HG02852 (cell line): ENCODE measurements around the gene CCL25.
"Not testable (repeated sequence)": the region's sequence is repeated elsewhere in the genome, so short reads cannot be mapped to it uniquely, and the experiment has no call there.

ENCODE experiments used
- ATAC-seq: cut with Tn5 transposase; IDR thresholded peaks from one replicate; pipeline ENCODE4 v1.9.1; 2021; ENCODE audit warnings: mild to moderate bottlenecking, moderate library complexity; ENCODE audit not compliant: unreplicated experiment

Gene CCL25

DNA sequence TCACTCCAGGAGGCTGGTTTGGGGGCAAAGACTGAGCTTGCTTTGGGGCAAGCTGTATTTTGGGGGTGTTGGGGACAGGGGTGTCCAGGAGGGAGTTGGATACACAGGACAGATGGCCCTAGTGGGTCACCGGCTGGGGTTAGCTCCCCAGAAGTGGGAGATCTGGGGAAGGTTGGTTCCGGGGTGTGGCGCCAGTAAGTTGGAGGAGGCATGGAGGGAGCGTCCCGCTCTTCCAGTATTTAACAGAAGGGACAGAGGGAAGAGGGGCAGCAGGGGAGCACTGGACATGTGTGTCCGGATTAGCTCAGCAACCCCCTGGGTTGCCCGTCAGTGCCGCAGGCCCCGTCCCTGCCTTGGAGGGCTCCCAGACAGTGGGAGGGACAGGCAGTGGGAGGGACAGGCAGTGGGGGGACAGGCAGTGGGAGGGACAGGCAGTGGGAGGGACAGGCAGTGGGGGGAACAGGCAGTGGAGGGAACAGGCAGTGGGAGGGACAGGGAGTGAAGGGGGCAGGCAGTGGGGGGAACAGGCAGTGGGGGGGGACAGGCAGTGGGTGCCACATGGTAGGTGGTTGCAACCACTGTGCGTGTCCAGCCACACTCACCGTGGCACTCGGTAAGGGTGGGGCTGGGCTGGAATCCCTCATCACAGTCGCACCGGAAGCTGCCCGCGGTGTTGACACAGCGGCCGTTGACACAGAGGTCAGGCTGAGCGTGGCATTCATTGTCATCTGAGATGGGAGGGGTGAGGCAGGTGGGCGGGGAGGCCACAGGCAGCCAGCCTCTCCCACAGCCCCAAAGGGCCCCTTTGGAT, 33.2 kb downstream of the CCL25 start:
- no peak for ATAC-seq

DNA sequence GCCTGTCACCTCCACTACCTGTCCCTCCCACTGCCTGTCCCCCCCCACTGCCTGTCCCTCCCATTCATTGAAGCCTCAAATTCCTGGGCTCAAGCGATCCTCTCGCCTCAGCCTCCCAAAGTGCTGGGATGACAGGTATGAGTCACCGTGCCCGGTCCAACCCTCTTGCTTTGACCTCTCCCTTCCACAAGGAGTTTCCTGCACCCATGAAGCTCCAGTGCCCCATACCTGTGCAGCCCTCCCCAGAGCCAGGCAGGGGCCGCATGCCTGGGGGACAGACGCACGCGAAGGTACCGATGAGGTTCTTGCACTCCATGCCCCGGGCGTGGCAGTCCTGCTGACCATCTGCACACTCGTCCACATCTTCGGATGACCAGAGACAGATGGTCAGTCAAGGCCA, 34.3 kb downstream of the CCL25 start:
- no peak for ATAC-seq

DNA sequence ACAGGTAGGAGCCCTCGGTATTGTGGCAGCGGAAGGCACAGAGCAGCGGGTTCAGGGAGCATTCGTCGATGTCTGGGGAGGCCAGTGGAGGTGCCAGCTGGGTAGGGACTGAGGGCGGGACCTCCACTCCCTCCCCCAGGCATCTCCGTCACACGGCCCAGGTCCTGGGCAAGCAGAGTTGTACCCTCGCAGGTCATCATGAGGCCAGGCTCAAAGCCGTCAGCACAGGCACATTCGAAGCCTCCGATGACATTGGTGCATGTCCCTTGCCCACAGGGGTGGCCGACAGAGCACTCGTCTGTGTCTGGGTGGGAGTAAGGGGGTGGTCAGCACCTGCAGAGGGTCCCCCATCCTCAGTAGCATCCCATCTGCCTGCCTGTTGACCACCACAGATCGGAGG, 35.3 kb downstream of the CCL25 start:
- no peak for ATAC-seq

DNA sequence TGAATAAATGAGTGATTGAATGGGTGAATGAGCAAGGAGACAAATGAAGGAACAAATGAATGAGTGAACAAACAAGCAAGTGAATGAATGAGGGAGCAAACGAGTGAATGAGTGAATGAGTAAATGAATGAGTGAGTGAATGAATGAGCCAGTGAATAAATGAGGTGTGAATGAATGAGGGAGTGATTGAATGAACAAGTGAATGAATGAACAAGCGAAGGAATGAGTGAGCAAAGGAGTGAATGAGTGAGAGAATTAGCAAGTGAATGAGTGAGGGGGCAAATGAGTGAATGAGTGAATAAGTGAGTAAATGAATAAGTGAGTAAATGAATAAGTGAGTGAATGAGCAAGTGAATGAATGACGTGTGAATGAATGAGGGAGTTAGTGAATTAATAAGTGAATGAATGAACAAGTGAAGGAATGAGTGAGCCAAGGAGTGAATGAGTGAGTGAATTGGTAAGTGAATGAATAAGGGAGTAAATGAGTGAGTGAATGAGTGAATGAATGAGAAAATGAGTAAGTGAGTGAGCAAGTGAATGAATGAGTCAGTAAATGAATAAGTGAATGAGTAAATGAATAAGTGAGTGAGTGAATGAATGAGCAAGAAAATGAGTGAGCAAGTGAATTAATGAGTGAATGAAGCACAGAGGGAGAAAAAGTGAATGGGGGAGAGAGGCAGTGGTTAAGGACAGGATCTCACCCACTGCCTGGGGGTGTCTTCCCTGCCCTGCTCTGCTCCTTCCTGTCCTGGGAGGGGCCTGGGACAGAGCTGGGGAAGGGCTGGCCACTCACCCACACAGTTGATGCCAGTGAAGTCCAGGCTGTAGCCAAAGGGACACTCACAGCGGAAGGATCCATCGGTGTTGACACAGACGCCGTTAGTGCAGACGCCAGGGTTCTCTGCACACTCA, 36.4 kb downstream of the CCL25 start:
- ATAC-seq: no peak

DNA sequence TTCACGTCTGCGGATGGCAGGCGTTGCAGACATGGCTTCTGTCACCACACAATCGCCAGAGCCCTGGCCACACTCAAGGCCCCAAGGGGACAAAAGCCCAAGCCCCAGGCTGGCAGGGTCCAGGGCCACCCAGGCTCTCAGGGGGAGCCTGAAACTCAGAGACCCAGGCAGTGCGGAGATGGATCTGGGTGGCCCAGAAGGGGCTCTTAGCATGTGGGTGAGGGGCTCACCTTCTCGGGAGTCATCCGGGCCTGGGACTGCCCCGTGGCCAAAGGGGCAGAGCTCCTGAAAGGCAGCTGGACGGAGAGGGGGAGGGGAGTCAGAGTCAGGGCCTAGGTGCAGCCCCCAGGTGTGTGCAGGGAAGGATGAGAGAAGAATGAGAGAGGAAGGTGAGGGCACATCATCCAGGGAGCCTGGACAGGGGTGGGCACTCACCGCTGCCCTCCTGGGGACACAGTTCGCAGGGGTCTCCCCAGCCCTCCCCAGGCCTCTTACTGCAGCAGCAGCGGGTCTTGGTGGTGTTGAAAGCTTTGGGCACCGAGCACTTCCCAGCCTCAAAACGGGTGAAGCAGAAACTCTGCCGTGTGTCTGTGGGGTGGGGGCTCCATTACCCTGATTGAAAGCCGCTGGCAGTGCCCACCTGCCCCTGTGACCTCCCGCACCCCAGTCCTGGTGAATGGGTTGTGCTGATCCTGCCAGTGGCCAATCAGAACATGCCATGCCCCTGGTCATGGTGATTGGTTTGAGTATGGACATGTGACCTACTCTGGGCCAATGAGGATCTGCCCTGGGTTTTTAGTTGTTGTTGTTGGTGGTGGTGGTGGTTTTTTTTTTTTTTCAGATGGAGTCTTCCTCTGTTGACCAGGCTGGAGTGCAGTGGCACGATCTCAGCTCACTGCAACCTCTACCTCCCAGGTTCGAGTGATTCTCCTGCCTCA, 37.4 kb downstream of the CCL25 start:
- no peak for ATAC-seq

DNA sequence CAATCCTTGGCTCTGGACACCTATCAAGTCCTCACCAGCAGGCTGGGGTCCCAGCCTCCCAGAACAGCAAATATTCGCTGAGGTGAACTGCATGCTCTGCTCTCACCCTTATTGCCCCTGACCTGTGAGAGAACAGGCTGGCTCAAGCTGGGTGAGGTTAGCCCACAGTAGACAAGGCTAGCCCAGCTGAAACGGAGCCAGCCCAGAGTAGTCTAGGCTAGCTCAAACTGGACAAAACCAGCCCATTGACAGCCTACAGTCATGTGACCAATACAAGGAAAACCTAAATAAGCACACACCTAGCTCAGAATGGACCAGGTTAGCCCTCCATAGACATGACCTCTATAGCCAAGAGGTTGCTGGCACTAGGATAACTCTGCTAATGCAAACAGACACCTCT, 38.4 kb downstream of the CCL25 start:
- no peak for ATAC-seq

DNA sequence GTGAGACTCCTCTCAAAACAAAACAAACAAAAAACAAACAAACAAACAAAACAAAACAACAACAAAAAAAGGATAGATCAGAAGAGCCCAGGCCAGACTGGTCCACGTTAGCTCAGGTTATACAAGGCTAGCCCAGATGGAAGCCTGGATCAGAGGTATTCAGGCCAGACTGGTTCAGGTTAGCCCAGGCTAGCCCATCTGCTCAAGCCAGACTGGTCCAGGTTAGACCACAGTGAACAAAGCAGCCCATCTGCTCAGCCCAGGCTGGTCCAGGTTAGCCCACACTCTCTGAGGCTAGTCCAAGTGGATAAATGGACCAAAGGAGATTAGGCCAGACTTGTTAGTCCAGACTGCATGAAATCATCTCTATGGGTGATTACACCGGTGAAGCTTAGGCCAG, 41.2 kb downstream of the CCL25 start:
- no peak for ATAC-seq

DNA sequence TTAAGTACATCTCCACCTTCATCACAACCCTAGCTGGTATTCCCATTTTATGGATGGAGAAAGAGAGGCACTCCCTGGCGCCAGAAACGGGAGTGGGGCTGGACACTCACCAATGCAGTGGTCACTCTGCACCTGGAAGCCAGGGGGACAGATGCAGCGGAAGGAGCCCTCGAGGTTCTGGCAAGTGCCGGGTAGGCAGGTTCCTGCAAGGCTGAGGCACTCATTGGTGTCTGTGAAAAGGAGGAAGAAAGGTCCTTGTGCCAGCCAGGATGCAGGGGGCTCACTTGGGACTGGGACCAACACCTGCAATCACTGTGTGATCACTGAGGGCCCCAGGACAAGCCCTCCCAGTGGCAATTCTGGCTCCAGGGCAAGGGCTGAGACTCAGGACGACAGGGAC, 41.8 kb downstream of the CCL25 start:
- ATAC-seq: no peak

DNA sequence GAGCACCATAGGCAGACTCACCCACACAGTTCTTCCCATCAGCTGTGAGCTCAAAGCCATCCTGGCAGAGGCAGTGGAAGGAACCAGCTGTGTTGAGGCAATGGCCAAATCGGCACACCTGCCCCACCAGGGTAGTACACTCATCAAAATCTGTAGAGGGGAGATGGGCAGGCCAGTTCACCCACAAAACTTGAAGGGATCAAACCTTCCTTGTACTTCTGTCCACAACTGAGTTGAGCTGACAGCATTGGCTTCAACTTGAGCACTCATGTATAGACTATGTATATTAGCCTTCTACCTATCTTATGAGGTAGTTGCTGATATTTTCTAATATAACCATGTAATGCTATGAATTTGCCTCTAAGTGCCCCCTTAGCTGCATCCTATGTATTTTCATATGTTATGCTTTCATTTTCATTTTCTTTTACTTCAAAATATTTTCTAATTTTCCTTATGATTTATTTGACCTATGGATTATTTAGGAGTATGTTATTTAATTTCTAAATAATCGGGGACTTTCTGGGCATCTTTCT, 42.9 kb downstream of the CCL25 start:
- no peak for ATAC-seq

DNA sequence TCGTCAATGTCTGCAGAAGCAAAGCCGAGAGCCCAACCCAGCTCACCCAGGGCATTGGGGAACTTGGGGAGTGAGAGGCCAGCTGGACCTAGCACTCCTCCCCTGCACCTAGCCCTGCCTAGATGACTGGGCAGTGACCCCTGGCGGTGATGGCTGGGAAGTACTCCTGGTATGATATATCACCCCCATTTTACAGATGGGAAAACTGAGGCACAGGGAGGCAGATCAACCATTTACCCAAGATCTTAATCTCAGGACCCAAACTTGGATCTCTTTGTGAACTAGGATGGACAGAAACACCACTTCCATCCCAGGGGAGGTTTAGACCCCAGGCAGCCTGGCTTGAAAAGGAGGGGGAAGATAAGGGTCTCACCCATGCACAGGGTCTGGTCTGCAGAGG, 43.5 kb downstream of the CCL25 start:
- ATAC-seq: no peak

DNA sequence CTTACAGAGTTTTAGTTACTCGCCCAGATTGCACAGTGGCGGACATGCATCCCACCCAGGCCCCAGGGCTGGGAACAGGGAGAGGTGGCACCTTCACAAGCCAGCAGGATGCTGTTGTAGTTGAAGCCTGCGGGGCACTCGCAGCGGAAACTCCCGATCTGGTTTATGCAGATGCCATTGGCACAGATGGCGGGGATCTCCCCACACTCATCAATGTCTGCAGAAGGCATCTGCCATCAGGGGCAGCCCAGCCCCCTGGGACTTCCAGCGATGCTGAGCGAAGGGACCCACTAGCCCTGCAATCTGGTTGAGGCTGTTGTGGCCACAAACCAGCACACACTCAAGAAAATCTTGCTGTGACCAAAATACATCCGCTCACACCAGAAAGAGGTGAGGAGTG, 44.6 kb downstream of the CCL25 start:
- no peak for ATAC-seq

DNA sequence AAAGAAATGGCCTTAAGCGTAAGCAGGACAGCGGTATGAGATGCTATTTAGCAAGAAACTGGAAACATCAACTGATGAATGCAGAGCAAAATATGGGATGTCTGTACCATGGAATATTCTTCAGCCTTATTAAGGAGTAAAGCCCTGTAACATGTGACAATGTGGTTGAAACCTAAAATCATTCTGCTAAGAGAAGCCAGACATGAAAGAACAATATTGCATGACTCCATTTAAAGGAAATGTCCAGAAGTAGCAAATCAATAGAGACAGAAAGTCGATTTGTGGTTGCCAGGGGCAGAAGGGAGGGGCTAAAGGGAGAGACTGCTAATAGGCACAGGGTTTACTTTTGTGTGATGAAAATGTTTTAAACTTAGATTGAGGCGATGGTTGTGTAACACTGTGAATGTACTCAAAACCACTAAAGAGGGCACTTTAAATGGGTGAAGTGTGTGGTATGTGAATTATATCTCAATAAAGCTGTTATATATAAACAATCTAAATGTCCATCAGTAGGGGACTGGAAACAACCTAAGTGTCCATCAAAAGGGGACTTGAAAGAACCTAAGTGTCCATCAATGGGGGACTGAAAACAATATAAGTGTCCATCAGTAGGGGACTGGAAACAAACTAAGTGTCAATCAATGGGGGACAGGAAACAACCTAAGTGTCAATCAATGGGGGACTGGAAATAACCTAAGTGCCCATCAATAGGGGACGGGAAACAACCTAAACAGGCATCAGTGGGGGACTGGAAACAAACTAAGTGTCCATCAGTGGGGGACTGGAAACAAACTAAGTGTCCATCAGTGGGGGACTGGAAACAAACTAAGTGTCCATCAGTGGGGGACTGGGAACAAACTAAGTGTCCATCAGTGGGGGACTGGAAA, 45.4 kb downstream of the CCL25 start:
- no peak for ATAC-seq

DNA sequence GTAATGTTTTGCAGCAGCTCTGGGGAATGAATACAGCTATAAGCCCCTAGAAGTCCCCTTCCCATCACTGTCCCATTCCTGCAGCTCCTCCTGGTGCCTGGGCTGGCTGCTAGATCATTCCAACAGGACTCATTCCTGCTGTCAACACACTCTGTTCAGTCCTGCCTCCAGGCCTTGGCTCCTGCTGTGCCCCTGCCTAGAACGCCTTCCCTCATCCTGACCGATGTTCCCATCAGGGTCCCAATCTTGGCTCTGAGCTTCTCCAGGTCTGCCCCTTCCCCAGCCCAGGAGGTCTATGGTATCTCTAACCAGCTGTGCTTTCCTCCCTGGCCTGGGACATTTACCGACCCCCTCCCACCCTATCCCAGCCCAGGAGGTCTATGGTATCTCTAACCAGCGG, 48.8 kb downstream of the CCL25 start:
- ATAC-seq: no peak

DNA sequence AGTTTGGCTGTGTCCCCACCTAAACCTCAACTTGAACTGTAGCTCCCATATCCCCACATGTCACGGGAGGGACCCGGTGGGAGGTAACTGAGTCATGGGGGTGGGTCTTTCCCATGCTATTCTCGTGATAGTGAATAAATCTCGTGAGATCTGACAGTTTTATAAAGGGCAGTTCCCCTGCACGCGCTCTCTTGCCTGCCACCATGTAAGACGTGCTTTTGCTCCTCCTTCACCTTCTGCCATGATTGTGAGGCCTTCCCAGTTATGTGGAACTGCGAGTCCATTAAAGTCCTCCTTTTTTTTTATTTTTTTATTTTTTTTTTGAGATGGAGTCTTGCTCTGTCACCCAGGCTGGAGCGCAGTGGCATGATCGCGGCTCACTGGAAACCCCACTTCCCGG, 49.4 kb downstream of the CCL25 start:
- ATAC-seq: not testable (repeated sequence)

DNA sequence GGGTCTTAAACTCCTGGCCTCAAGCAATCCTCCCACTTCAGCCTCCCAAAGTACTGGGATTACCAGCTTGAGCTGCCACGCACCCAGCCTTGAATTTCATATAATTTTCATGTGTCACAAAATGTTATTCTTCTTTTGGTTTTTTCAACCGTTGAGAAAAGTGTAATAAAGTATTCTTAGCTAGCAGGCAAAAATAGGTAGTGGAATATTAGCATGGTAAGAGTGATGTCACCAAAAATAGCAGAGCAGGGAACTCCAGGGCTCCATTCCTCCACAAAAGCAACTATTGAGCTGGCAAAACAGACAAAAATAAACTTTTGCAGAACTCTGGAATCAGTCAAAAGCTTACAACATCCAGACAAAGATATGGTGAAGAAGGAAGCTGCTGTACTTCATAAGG, 52.9 kb downstream of the CCL25 start:
- no peak for ATAC-seq

DNA sequence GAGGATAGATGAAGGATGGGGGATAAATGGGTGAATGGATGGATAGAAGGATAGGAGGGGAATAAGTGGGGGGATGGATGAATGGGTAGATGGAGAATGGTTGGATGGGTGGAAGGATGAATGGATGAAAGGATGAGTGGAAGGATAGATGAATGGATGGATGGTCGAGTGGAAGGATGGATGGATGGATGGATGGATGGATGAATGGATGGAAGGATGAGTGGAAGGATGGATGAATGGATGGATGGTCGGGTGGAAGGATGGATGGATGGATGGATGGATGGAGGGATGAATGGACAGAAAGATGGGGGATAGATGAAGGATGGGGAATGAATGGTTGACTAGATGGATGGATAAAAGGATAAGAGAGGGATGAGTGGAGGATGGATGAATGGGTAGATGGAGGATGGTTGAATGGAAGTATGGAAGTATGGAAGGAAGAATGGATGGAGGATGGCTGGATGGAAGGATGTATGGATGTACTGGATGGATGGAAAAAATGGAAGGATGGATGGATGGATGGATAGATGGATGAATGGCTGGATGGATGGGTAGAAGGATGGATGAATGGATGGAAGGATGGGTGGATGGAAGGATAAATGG, 54.8 kb downstream of the CCL25 start:
- ATAC-seq: no peak

DNA sequence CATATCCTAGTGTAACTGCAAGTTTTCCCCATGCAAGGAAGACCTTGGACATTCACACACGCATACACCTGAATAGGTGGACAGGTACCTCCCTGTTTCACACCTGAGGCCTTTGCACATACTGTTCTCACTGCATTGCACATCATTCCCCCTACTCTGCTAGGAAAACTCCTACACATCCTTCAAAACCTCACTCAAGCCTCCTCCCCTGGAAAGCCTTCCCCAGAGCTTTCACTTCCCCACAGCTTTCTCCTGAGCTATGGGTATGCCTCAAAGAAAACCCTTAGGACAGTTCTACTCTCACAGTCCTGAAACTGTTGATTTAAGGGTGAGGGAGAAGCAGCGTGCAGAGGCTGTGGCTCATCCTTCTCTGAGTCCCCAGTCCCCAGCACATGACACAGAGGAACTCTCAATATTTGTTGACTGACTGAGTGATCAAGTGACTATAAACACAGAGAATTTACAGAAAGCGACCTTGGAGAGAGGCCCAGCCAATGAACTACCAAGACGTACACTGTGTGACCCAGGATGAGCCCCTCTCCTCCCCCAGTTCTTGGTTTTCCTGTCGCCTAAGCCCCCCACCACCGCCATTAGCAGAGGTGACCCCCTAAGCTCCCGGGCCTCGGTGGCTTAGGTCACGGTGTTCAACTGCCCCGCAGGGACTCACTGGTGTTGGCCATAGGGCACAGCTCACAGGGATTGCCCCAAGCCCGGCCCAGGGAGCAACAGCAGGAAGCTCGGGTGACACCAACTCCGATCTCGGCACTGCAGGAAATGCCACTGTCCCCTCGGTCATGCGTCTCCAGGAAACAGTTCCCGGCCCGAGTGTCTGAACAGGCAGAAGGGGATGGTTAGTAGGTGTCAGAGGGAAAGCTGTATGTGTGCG, 56.2 kb downstream of the CCL25 start:
- no peak for ATAC-seq

DNA sequence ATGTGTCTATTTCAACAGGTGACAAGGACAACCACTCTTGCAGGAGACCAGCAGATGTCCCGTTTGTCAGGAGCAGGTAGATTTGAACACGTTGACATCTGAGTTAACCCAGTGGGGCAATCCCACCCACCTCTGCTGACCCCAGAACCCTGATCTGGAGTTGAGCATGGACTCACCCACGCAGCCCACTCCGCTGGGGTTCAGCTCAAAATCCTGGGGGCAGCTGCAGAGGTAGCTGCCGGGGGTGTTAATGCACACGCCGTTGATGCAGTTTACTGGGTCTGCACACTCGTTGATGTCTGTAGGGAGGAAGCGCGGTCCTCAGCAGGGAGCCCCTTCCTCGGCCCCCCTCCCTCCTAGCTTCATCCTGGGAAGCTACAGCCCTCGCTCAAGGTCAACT, 56.9 kb downstream of the CCL25 start:
- ATAC-seq: no peak
